Measurements from ENCODE around the gene LRRC57.
"Not testable (repeated sequence)": the region's sequence is repeated elsewhere in the genome, so short reads cannot be mapped to it uniquely, and the experiment has no call there.

The LRRC57 gene

DNA sequence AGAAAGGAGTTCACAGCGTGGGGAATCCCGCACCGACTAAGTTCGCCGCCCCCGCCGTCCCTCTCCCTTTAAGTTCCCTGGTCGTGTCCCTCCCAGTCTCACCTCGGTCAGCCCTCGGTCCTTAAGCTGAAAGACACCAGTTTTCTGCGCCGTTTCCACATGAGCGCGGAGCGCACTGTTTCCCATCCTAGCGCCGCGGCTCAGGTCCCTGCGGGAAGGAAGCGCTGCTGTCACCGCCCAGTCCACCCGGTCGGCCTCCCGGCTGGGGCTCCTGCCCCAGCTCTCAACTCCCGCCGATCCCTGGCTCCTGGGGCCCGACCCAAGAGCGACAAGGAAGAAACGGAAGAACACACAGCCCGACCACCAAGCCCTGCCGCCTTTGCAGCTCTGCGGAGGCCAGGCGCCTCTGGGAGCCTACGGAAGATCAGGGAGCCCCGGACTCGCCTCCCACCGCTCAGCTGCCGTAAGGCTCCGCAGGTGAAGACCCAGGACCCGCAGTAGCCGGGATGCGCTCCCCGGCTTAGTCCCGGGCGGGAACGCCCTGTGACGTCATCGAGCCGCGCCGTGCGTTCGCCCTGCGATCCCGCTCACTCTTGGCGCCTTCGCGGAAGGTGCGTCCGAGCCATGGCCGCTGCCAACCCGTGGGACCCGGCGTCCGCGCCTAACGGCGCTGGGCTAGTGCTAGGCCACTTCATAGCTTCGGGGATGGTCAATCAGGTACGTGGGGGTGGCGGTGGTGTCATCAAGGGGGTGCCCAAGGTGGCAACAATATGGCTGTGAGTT, at the start of gene LRRC57, which contains the start of gene HAUS2:
TSS of gene LRRC57 (minus strand) at position 545 of the 783 bp plus-strand sequence. CDS start at position 186, 359 bp downstream.
TSS of gene HAUS2 (plus strand) at position 590 of the 783 bp plus-strand sequence. CDS start at position 625, 35 bp downstream.
- DNase-seq, result peak; percentile 32 to 52

DNA sequence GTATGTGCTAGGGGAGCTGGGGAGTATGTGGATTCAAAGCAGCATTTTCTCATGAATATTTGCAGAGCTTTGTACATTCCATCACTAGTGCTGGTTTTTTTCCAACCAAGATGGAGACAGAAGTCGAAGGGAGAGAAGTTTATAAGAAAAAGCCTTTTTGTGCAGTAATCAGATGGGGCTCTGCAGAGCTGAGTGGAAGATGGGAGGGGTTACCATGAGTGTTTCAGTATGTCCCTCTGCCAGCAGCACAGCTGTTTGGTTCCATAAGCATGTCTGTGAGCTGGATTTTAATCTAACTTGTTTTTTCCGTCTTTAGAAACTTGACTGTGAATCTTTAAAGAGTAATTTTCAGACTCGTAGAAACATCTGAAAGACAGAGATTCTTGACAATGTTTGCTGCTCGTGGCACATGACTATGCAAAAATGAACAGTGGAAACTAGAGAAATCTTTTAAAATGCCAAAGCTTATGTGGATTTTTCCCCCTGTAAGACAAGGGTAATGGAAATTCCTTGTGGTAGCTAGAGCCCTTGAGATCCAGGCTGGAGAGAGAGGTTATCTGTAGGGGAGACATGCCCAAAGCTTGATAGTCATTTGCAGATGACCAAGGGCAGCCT, 47.1 kb upstream of the LRRC57 start:
- DNase-seq, result no peak

DNA sequence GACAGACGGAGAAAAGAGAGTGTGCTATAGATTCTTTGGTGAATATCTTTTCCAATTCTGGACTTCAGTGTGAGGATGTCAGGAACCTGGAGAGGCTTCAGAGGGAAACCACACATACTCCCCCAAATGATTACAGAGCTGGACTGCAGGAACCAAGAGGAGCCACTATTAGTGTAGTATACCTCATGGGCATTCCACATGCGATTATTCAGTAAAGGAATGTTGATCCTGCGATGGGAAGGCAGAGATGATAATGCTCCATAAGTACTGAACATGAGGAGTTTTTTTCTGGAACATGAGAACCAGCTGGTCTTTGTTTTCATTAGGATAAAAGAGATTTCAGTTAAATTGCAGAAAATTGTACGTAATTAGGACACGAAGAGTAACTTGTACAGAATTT, 45.5 kb upstream of the LRRC57 start:
- no peak for DNase-seq

DNA sequence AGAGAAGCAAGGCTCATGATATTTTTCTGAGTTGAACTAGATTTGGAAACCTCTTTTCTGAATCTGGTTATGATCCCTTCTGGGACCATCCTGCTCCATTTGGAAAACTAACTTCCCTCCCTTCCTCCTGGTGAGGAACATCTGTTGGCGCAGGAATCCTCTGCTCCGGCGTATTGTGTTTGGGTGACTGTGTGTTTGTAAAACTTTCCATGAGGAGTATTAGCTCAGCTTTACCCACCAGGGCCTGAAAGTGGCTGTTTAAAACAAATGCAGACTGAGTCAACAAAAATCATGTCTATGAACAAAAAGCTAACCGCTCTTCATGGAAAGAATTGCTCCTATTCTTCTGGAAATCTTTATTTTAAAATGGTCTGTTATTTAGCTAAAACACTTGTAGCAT, 44.5 kb upstream of the LRRC57 start:
- DNase-seq, result no peak

DNA sequence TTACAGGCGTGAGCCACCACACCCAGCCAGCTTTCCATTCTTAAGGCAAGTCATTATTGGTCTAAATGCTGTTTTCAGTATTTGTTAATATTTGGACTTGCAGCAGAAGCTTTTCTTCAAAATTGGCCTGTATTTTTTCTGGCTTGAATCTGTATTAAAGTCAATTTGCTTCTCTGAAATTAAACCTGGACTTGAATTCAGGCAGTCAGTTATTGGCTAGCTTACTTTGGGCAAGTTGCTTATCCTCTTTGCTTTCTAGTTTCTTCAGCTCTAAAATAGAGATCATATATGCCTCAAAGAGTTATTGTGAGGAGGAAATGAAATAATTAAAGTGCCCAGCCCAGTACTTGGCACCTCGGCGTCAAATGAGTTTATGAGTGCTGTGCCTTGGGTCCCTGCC, 44.1 kb upstream of the LRRC57 start:
- DNase-seq, result no peak

DNA sequence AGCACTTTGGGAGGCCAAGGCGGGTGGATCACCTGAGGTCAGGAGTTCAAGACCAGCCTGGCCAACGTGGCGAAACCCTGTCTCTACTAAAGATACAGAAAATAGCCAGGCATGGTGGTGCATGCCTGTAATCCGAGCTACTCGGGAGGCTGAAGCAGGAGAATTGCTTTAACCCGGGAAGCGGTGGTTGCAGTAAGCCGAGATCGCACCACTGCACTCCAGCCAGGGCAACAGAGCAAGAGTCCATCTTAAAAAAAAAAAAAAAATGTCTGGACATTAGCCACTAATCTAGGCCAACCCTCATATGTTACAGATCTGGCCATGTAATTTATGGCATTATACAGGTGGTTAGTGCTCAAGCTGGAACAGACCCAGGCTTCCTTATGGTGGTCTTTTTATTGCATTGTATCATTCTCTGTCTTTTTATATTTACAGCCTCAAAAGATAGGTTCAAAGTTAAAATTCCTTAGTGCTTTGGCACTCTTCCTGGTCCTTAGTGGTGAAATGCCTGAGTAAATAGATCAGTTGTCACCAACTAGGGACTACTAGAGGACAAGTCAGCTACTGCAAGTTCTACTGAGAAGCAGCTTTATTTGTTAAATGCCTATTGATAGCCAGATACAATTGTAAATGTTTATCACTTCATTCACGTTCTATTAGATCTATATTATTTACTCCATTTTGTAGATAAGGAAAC, 42.8 kb upstream of the LRRC57 start:
- no peak for DNase-seq

DNA sequence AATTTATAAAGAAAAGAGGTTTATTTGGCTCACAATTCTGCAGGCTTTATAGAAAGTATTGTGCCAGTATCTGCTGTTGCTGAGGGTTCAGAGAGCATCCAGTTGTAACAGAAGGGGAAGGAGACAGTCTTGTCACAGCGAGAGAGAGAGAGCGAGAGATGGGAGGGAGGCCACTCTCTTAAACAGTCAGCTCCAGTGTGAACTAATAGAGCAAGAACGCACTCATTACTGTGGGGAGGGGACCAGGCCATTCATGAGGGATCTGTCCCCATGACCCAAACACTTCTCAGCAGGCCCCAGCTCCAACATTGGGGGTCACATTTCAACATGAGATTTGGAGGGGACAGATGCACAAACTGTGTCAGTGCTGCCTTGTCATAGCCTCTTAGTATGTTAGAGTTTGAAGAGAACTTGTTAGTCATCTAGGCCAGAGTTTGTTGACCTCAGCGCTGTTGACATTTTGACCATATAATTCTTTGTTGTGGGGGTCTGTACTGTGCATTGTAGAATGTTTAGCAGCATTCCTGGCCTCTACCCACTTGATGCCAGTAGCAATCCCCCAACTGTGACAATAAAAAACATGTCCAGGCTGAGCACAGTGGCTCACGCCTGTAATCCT, 42.1 kb upstream of the LRRC57 start:
- no peak for DNase-seq

DNA sequence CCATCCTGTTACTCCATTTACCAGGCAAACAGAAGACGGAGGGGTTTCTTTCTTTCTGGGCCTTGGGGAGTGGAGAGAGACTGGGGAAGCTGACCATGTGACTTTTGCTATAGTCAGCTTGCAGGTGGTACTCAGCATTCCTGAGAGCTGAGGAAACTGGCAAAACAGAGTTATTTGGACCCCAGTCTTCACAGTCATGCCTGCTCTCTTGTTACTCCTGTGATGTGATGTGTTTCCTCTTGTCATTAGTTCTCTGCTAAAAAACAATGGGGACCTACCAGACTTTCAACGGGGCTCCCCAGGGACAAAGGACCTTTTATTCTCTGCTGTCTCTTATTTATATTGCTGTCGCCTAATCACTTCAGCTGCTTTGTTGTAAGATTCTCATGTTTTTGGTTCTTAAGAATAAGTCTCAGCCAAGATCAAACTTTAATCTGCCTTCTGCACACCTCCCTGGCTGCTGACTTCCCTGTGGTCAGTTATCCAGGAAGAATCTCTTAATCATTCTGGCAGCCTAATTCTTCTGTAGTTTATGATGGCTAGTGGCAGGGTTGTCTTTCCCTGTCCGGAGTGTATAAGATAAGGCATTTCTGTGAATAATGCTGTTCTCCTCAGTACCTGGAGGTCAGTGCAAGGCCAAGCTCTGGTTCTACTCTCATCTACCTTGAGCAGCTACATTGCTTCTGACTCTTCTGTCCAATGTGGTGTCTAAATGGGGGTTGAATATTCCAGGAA, 35.6 kb upstream of the LRRC57 start:
- no peak for DNase-seq

DNA sequence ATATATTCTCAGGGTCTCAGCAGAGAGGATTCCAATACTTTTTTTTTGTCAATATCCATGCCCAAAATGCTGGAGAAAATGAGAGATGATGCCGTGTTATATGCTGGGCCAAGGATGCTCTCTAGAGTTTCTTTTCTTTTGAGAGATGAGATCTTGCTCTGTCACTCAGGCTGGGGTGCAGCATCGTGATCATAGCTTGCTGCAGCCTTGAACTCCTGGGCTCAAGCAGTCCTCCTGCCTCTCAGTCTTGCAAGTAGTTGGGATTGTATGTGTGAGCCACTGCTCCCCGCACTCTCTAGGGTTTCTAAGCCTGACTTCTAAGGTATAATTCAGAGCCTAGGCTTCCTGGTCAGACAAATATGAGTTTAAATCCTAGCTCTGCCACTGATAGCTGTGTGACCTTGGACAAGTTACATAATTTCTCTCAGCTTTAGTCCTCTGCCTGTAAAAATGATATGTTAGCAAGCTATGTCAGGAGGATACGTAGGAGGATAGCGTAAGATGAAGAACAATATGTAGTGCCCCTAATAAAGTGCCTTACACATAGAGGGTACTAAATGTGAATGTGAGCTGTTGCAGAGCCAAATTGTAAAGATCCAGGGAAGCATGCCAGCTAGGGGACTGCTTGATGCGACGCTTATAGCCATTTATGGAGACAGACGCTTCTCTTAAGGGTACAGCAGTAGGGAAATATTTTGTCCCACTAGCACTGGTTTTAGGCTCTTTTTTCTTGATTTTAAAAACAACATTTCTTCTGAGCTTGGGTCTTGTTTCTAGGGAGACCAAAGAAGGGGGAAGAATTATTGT, 34.2 kb upstream of the LRRC57 start:
- DNase-seq, result no peak

DNA sequence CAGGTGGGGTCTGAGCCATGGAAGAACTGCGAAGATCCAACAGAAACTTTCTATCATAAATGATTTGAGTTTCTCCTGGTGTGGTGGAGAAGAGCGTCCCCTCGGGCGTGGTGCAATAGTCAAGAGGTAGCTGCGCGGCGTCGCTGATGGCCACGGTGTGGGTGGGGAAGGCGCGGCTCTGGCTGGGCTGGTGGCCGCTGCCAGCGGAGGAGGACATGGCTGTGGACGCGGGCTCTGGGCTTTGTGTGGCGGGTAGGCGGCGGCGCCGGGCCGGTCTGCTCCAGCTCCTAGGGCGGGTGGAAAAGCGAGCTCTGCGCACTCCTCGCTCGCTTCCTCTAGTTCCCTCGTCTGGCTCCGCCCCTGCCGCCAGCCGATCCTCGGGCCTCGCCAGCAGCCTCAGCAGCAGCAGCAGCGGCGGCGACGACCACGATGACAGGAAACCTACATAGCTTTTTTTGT, 32.7 kb upstream of the LRRC57 start:
- DNase-seq, result peak in 1 of 2 experiments; percentile 46

DNA sequence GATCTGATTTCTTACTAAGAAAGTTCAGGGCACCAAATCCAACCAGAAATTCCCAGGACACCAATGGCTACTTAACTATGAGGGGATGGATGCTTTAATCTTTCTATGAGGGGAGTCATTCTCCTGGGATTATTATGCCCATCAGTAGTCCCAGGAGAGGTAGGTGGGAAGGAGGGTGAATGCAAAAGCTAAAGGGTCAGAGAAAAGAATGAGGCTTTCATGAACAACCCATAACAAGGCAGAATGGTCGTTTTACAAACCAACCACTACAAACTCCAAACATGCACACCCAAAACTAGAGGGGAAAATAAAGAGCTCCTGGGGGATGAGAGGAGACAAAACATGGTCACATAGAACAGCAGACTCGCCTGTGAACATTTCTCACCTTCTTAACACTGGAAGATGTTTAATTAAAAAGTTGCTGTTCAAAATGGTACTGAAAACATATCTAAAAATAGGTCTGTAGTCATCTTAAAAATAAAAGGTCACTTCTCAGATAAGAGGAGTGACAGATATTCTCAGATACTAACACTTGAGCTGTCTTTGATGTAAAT, 30.5 kb upstream of the LRRC57 start:
- DNase-seq, result no peak

DNA sequence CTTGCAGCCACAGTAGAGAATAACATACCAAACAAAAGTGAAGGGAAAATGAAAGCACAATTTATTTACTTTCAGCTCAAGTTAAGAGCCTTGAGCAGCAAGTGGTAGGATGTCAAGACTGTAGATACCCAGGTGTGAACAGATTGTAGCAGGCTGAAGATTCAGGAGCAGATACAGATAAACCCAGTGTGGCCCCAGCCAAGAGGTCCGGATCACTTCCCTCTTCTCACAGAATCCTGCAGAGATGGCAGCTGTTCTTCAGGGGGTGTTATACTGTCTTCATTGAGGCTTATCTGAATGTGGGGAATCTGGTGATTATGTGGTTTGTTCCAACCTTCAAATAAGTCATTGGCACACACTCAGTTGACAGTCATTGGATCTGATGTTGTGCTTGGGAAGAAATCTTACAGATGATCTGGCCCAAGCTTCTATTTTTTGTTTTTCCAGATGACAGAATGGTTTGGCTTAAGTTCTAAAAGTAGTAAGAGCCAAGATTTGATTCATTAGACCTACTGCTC, 29.0 kb upstream of the LRRC57 start:
- no peak for DNase-seq

DNA sequence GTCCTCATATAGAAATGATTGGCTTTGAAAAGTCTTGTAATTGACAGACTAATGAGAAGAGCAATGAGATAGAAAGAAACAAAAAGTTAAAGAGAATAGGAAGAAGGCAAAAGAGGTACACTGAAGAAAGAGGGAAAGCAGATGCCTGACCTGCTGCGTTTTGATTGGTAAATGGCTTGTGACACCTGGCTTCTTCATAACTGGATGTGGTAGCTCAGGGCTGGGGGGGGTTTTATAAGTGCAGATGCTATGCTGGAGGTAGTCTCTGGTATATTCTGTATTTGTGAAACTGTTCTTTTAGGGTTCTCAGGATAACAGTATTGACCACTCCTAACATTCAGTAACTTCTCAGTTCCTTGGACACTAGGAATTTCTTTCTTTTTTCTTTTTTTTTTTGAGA, 28.2 kb upstream of the LRRC57 start:
- no peak for DNase-seq

DNA sequence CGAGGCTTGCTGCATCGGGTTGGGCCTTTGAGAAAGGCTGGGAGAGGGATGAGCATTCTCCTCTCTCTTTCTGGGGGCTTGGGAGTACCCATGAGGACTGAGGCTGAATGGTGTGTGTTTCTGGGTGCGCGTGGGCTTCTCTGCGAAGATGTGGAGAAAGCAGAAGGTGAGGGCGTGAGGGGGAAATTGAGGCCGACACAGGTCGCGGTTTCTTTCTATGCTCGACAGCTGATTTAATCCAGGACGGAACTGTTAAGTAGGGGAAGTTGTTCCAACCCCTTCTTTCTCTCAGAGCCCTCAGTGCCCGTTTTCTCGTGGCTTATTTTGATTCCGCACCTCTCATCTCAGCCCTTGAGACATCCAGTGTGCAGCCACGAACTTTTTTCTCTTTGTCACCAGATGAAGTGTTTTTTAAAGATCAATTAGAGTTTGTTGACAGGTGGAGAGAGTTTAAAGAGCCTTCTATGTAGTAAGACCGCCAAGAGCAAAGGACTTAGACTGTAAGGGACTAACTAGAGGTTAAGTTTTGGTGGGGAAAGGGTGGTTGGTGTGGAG, 27.5 kb upstream of the LRRC57 start:
- no peak for DNase-seq

DNA sequence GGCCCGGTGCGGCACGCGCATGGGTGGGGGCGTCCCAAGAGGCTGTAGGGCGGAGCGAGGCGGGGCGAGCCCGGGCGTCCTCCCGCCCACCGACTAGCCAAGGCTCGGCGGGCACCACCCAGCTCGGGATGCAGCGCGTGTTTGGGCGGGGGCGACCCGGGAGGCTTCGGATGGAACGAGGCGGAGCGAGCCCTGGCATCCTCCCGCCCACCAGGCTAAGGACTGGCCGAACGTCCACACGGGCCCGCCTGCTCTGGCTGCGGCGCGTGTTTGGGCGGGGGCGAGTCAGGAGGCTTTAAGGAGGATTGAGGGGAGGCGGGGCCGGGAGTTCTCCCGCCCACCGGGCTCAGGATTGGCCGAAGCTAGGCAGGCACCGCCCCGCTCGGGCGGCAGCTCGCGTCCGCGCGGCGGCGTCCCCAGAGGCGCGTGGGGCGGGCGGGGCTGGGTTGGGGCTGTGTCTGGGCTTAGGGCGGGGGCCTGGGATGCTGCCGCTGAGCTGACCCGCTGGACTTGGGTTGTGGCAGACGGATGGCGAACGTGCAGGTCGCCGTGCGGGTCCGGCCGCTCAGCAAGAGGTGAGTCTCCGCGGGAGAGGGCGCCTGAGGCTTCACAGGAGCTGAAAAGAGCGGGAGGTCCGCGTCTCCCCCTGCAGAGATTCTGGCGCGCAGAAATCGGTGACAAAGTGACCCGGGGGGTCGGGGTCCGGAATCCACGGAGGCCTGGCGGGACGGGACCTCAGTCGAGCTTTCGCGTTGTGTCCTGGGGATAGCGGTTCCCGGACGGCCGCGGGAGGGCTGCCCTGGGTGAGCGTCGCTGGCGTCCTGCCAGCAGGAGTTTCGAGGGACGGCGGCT, 26.8 kb upstream of the LRRC57 start, which contains the start of gene STARD9:
TSS of gene STARD9 (plus strand) at position 419 of the 852 bp plus-strand sequence. CDS start at position 529, 110 bp downstream.
- DNase-seq, result peak; percentile 90 to 91

DNA sequence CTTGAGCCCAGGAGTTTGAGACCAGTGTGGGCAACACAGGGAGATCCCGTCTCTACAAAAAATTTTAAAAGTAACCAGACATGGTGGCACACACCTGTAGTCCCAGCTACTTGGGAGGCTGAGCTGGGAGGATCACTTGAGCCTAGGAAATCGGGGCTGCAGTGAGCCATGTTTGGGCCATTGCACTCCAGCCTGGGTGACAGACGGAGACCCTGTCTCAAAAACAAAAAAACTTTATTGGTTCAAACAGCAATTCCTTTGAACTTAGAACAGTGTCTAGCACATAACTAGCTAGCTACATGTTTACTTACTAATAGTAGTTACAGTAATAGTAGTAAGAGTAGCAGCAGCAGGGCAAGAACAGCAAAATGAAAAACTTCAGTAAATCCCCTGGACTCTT, 10.1 kb upstream of the LRRC57 start:
- DNase-seq, result no peak

DNA sequence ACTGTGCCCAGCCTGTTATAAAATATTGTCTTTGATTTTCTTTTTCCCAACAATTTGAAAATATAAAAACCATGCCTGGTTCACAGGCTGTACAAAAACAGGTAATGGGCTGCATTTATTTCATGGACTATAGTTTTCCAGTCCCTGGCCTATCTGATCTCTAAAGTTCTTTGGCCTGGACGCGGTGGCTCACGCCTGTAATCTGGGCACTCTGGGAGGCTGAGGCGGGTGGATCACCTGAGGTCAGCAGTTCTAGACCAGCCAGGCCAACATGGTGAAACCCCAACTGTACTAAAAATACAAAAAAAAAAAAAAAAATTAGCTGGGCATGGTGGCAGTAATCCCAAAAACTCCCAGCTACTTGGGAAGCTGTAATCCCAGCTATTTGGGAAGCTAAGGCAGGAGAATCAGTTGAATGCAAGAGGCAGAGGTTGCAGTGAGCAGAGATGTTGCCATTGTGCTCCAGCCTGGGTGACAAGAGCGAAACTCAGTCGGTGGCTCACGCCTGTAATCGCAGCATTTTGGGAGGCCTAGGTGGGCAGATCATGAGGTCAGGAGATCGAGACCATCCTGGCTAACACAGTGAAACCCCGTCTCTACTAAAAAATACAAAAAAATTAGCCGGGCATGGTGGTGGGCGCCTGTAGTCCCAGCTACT, 8.1 kb upstream of the LRRC57 start:
- DNase-seq, result not testable (repeated sequence)

DNA sequence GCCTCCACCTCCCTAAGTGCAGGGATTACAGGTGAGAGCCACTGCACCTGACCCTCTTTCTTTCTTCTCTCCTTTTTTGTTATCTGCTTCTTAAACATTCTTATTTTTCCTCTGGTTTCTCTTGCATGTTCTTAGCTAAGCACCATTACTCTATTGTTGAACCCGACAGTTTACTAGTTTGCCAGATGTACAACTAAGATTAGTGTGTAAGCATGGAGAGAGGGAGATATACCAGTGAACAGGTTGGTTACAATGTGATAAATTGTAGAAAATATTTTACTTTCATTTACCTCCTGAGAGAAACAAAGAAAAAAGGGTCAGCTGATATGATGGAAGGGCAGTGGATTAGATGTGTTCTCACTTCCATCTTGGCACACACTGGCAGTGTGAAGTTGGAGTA, 5.0 kb upstream of the LRRC57 start:
- no peak for DNase-seq

Measured in NCI-H187 (cell line).